Measurements from ENCODE around the gene GOLGA8M. TPM values are rescaled to one million over a fixed set of nuclear protein-coding genes. Genes with fewer than 3 reads are reported as not detected.
"Not testable (repeated sequence)": the region's sequence is repeated elsewhere in the genome, so short reads cannot be mapped to it uniquely, and the experiment has no call there.

Gene GOLGA8M, protein sequence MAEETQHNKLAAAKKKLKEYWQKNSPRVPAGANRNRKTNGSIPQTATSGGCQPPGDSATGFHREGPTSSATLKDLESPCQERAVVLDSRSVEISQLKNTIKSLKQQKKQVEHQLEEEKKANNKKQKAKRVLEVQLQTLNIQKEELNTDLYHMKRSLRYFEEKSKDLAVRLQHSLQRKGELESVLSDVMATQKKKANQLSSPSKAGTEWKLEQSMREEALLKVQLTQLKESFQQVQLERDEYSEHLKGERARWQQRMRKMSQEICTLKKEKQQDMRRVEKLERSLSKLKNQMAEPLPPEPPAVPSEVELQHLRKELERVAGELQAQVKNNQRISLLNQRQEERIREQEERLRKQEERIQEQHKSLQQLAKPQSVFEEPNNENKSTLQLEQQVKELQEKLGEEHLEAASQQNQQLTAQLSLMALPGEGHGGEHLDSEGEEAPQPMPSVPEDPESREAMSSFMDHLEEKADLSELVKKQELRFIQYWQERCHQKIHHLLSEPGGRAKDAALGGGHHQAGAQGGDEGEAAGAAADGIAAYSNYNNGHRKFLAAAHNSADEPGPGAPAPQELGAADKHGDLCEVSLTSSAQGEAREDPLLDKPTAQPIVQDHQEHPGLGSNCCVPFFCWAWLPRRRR
- total RNA-seq: 1 to 10 TPM; 4.9 to 6.6 (median 5.5) TPM

DNA sequence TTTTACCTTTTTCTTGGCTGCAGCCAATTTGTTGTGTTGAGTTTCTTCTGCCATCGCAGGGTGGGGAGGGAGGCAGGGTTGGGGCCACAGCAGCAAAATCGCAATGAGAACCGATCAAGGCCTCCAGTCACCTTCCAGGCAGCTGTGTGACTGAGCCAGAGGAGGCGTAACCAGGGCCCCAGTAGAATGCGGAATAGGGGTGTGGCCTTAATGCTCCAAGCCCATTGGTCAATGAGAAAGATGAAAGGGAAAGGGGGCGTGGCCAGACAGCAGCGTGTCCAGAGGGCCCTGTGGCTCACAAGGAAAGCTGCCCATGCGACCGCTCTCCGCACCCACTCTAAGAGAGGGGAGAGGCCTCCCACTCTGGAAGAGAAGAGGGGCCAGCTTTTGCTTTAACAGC lies at the start of gene GOLGA8M:
Gene GOLGA8M, minus strand, starts transcription at position 152 of the 400 bp plus-strand sequence. Its CDS starts 98 bp downstream, at position 54.
- WGBS, 2 donors: 100% methylated on average over 1 of the region's 10 CpGs; no CpG with 5 or more reads in 1 of the 2 donors
- not testable (repeated sequence) for H3K4me3 ChIP-seq; DNase-seq (ENCODE audit: low spot score in 2 of 2); H3K27ac ChIP-seq; H3K36me3 ChIP-seq; H3K4me1 ChIP-seq; H3K27me3 ChIP-seq; H3K9me3 ChIP-seq

DNA sequence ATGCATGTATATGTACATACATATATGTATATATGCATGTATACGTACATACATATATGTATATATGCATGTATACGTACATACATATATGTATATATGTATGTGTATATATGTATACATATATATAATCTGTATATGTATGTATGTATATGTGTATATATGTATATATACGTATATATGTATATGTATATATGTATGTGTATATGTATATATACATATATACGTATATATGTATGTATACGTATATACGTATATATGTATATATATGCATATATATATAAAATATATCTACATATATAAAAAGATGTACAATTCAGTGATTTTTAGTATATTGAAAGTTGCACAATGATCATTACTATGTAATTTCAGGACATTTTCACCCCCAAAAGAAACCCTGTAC lies 30.7 kb upstream of the GOLGA8M start:
- not testable (repeated sequence) for H3K4me3 ChIP-seq; H3K9me3 ChIP-seq; H3K27me3 ChIP-seq; H3K4me1 ChIP-seq; H3K36me3 ChIP-seq; H3K27ac ChIP-seq; DNase-seq (ENCODE audit: low spot score in 2 of 2)
- 75 to 79% methylated on average over 6 of the region's 6 CpGs for WGBS, 2 donors

GRCh38 chr15:28738590-28739292 lies 26.5 kb upstream of the GOLGA8M start:
- H3K4me3 ChIP-seq: peak overlapping the region in 1 of 4 donors; percentile 42
- H3K9me3 ChIP-seq; H3K36me3 ChIP-seq; H3K4me1 ChIP-seq; H3K27me3 ChIP-seq; DNase-seq (ENCODE audit: low spot score in 2 of 2): not testable (repeated sequence)
- 22 to 24% methylated on average over 8 to 9 of the region's 9 CpGs for WGBS, 2 donors
- H3K27ac ChIP-seq: peak overlapping the region in 2 of 4 donors; percentile 67 to 71

- H3K4me1 ChIP-seq; H3K36me3 ChIP-seq; DNase-seq (ENCODE audit: low spot score in 2 of 2); H3K9me3 ChIP-seq; H3K27me3 ChIP-seq: not testable (repeated sequence)
- Histone ChIP-seq H3K27ac (peak overlapping the region; percentile 67 to 77 (median 73)), H3K4me3 (peak overlapping the region in 3 of 4 donors; percentile 23 to 59 (median 46))
- 0 to 9% methylated on average over 2 to 3 of the region's 23 CpGs for WGBS, 2 donors
Measured at GRCh38 chr15:28738200-28738561, 26.0 kb upstream of the GOLGA8M start.

- H3K27ac ChIP-seq: peak overlapping the region; percentile 71 to 77 (median 76)
- H3K27me3 ChIP-seq; H3K4me1 ChIP-seq; DNase-seq (ENCODE audit: low spot score in 2 of 2); H3K9me3 ChIP-seq; H3K36me3 ChIP-seq: not testable (repeated sequence)
- peak in 1 of 2 donors; percentile 22 for TF ChIP-seq POLR2A (IDR thresholded peaks at IDR 0.05)
- peak overlapping the region; percentile 34 to 59 (median 46) for H3K4me3 ChIP-seq
- WGBS, 2 donors: 0% methylated on average over 3 to 7 of the region's 101 CpGs
Measured at GRCh38 chr15:28737521-28738199, 25.4 kb upstream of the GOLGA8M start.

- H3K27me3 ChIP-seq; H3K4me1 ChIP-seq; H3K27ac ChIP-seq; DNase-seq (ENCODE audit: low spot score in 2 of 2); H3K36me3 ChIP-seq; H3K9me3 ChIP-seq; H3K4me3 ChIP-seq: not testable (repeated sequence)
- WGBS, 2 donors: 45 to 79% methylated on average over 2 of the region's 2 CpGs
Measured at GRCh38 chr15:28728061-28728460, 15.8 kb upstream of the GOLGA8M start.

DNA sequence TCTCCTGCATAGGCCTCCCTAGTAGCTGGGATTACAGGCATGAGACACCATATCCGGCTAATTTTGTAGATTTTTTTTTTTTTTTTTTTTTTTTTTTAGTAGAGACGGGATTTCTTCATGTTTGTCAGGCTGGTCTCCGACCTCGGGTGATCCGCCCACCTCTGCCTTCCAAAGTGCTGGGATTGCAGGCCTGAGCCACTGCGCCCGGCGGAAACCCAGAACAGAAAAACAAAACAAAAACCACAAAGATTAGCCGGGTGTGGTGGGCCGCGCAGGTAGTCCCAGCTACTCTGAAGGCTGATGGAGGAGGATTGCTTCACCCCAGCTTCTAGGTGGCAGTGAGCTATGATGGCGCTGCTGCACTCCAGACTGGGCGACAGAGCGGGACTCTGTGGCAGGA lies 14.8 kb upstream of the GOLGA8M start:
- not testable (repeated sequence) for DNase-seq (ENCODE audit: low spot score in 2 of 2); H3K27me3 ChIP-seq; H3K9me3 ChIP-seq; H3K4me3 ChIP-seq; H3K4me1 ChIP-seq; H3K36me3 ChIP-seq; H3K27ac ChIP-seq
- 93 to 95% methylated on average over 14 of the region's 14 CpGs for WGBS, 2 donors

GRCh38 chr15:28726102-28726501 lies 13.9 kb upstream of the GOLGA8M start:
- TF ChIP-seq, protein P1, sequence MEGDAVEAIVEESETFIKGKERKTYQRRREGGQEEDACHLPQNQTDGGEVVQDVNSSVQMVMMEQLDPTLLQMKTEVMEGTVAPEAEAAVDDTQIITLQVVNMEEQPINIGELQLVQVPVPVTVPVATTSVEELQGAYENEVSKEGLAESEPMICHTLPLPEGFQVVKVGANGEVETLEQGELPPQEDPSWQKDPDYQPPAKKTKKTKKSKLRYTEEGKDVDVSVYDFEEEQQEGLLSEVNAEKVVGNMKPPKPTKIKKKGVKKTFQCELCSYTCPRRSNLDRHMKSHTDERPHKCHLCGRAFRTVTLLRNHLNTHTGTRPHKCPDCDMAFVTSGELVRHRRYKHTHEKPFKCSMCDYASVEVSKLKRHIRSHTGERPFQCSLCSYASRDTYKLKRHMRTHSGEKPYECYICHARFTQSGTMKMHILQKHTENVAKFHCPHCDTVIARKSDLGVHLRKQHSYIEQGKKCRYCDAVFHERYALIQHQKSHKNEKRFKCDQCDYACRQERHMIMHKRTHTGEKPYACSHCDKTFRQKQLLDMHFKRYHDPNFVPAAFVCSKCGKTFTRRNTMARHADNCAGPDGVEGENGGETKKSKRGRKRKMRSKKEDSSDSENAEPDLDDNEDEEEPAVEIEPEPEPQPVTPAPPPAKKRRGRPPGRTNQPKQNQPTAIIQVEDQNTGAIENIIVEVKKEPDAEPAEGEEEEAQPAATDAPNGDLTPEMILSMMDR (IDR thresholded peaks at IDR 0.05): no peak
- TF ChIP-seq EP300 (IDR thresholded peaks at IDR 0.05) (no peak), POLR2A (IDR thresholded peaks at IDR 0.05) (no peak)
- H3K4me1 ChIP-seq: no peaks in the 10 kb centered on the region
- H3K27me3 ChIP-seq: no peaks in the 10 kb centered on the region
- H3K36me3 ChIP-seq: no peaks in the 10 kb centered on the region
- DNase-seq (ENCODE audit: low spot score in 2 of 2): no peak
- H3K27ac ChIP-seq: no peak overlapping the region
- no peak overlapping the region for H3K4me3 ChIP-seq
- no peaks in the 10 kb centered on the region for H3K9me3 ChIP-seq
- 95 to 97% methylated on average over 17 of the region's 17 CpGs for WGBS, 2 donors

All from tibial nerve (tissue), 4 donors.